GM12878 (cell line): ENCODE results near the gene MMP14. TPM values are rescaled to one million over a fixed set of nuclear protein-coding genes. Genes with fewer than 3 reads are reported as not detected.

Experiments
- ATF7 ChIP-seq: fragments of 450-650 bp; IDR thresholded peaks from 2 replicates; pipeline ENCODE4 v1.6.1; 2016; ENCODE audit warnings: low read depth, mild to moderate bottlenecking
- CHD1 ChIP-seq: IDR thresholded peaks from 2 replicates; pipeline ENCODE4 v1.6.1; 2012; ENCODE audit warnings: low read depth, low read length, improper control_type of control experiment
- MTA2 ChIP-seq: fragments of 450-650 bp; IDR thresholded peaks from 2 replicates; pipeline ENCODE4 v1.6.1; 2016; ENCODE audit warnings: low read depth, mild to moderate bottlenecking, moderate library complexity
- NFIC ChIP-seq: IDR thresholded peaks from 2 replicates; pipeline ENCODE4 v1.6.1; 2012; ENCODE audit warnings: low read depth, mild to moderate bottlenecking, inconsistent platforms, low read length, moderate library complexity
- NFYA ChIP-seq: IDR thresholded peaks from 2 replicates; pipeline ENCODE4 v1.6.1; 2011; ENCODE audit warnings: low read depth, mild to moderate bottlenecking, low read length, improper control_type of control experiment, borderline replicate concordance
- NFYB ChIP-seq: IDR thresholded peaks from 2 replicates; pipeline ENCODE4 v1.6.1; 2011; ENCODE audit warnings: low read depth, mild to moderate bottlenecking, low read length, improper control_type of control experiment, moderate library complexity; ENCODE audit not compliant: insufficient read depth
- NRF1 ChIP-seq: conservative IDR thresholded peaks from 2 replicates; pipeline ENCODE4 v1.6.1; 2011; ENCODE audit warnings: mild to moderate bottlenecking, low read depth, low read length, improper control_type of control experiment
- PAX5 ChIP-seq: IDR thresholded peaks from 2 replicates; pipeline ENCODE4 v1.6.1; 2011; ENCODE audit warnings: low read depth, low read length, borderline replicate concordance
- PRDM15 ChIP-seq: fragments of 450-650 bp; formaldehyde crosslinking; IDR thresholded peaks from 2 replicates; pipeline ENCODE4 v1.4.0; 2020; ENCODE audit warnings: mild to moderate bottlenecking, moderate library complexity
- SMAD5 ChIP-seq: IDR thresholded peaks from 2 replicates; pipeline ENCODE4 v1.6.1; 2016; ENCODE audit warnings: antibody characterized with exemption, low read depth
- SMC3 ChIP-seq: IDR thresholded peaks from 2 replicates; pipeline ENCODE4 v1.6.1; 2011; ENCODE audit warnings: low read length, improper control_type of control experiment, borderline replicate concordance
- SUZ12 ChIP-seq: fragments of 200-600 bp; sonication (generic); IDR thresholded peaks from one replicate; pipeline ENCODE4 v1.6.1; 2018; ENCODE audit warnings: antibody characterized with exemption, mild to moderate bottlenecking; ENCODE audit not compliant: unreplicated experiment
- TBL1XR1 ChIP-seq: IDR thresholded peaks from 2 replicates; pipeline ENCODE4 v1.6.1; 2012; ENCODE audit warnings: low read depth, low read length, improper control_type of control experiment
- USF2 ChIP-seq: IDR thresholded peaks from 2 replicates; pipeline ENCODE4 v1.6.1; 2011; ENCODE audit warnings: low read depth, low read length, improper control_type of control experiment, borderline replicate concordance
- ZBTB11 ChIP-seq: fragments of 450-650 bp; formaldehyde crosslinking; IDR thresholded peaks from 2 replicates; pipeline ENCODE4 v1.5.0; 2022; ENCODE audit warnings: mild to moderate bottlenecking, missing genetic modification characterization
- polyA plus RNA-seq, 11 experiments: library from polyadenylated mRNA; depleted of rRNA in 4 of 11; unstranded in 6 of 11; stranded (reverse) in 5 of 11; fragments of >200 nt; fragmentation: Nextera tagmentation in 4 of 11; fragmentation: Illumina TruSeq in 1 of 11; extraction: Ambion mirVana in 4 of 11; extraction: Trizol in 1 of 11; gene quantifications; 1 replicate in 1 of 11; 2 replicates in 10 of 11; pipeline versions ENCODE4 v1.2.1 to v1.2.3, GENCODE V29; 2011 to 2016; ENCODE audit warnings: inconsistent platforms in 2 of 11, missing spikeins in 2 of 11, low read depth in 1 of 11
- total RNA-seq, 4 experiments: library from RNA; depleted of rRNA in 3 of 4; stranded (reverse); fragments of >200 nt in 3 of 4; fragmentation: Illumina TruSeq in 1 of 4; extraction: Trizol in 1 of 4; gene quantifications; 2 replicates each; pipeline versions ENCODE4 v1.2.1 to v1.2.3, GENCODE V29; 2013 to 2021
- TF ChIP-seq, protein P1 (sequence below): fragments of 450-650 bp; IDR thresholded peaks from 2 replicates; pipeline ENCODE4 v1.6.1; 2017; ENCODE audit warnings: antibody characterized with exemption, mild to moderate bottlenecking, moderate library complexity
- TF ChIP-seq, protein P2 (sequence below): IDR thresholded peaks from 2 replicates; pipeline ENCODE4 v1.6.1; 2011; ENCODE audit warnings: mild to moderate bottlenecking, low read depth, low read length, moderate library complexity; ENCODE audit not compliant: insufficient replicate concordance

Gene MMP14
- total and polyA plus RNA-seq, 10 of the 15 experiments (the other 5 are each of a cell fraction or from before 2014, with no cell fraction given): 0.31 to 1.9 (median 0.70) TPM; not detected in 2

DNA sequence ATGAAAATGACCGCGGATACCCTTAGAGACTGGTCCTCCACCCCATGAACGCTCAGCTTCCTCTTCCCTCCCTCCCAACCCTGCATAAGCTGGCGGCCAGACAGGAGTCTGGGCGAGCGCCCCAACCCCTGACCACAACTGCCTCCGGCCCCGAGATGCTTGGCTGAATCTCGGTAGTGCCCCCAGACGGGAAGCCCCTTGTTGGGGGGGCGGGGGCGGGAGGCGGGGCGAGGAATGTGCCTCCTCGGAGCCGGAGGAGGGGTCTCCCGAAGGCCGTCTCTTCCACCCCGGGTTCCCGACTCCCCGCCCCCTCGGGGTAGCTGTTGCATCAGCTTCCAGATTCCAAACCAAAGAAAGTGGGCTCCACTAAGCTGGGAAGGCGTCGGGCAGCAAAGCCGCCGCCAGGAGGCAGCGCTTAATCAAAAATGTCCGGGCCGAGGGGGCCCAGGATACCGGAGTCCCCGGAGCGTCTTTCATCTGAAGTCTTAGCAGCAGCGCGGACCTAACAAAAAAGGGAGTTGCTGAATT is 13.8 kb upstream of the MMP14 start (continued):
- TF ChIP-seq PRDM15 (CRISPR knock-in tag) (no peak), SUZ12 (no peak), CHD1 (no peak), TBL1XR1 (peak; percentile 44; the same call in 1 of the 2 replicates), ATF7 (no peak), PAX5 (no peak), NFIC (no peak), MTA2 (peak; percentile 35), NFYB (no peak), USF2 (no peak), ZBTB11 (no peak), NRF1 (no peak), SMAD5 (no peak), NFYA (no peak), SMC3 (peak; percentile 66)
- TF ChIP-seq, protein P1, sequence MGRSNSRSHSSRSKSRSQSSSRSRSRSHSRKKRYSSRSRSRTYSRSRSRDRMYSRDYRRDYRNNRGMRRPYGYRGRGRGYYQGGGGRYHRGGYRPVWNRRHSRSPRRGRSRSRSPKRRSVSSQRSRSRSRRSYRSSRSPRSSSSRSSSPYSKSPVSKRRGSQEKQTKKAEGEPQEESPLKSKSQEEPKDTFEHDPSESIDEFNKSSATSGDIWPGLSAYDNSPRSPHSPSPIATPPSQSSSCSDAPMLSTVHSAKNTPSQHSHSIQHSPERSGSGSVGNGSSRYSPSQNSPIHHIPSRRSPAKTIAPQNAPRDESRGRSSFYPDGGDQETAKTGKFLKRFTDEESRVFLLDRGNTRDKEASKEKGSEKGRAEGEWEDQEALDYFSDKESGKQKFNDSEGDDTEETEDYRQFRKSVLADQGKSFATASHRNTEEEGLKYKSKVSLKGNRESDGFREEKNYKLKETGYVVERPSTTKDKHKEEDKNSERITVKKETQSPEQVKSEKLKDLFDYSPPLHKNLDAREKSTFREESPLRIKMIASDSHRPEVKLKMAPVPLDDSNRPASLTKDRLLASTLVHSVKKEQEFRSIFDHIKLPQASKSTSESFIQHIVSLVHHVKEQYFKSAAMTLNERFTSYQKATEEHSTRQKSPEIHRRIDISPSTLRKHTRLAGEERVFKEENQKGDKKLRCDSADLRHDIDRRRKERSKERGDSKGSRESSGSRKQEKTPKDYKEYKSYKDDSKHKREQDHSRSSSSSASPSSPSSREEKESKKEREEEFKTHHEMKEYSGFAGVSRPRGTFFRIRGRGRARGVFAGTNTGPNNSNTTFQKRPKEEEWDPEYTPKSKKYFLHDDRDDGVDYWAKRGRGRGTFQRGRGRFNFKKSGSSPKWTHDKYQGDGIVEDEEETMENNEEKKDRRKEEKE: no peak
- TF ChIP-seq, protein P2, sequence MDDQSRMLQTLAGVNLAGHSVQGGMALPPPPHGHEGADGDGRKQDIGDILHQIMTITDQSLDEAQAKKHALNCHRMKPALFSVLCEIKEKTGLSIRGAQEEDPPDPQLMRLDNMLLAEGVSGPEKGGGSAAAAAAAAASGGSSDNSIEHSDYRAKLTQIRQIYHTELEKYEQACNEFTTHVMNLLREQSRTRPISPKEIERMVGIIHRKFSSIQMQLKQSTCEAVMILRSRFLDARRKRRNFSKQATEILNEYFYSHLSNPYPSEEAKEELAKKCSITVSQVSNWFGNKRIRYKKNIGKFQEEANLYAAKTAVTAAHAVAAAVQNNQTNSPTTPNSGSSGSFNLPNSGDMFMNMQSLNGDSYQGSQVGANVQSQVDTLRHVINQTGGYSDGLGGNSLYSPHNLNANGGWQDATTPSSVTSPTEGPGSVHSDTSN: no peak
